ENCODE data around the gene DNAH6.

- TF ChIP-seq CTCF (IDR thresholded peaks at IDR 0.05; ENCODE audit: low read depth, low read length) (no peak), EZH2phosphoT487 (IDR thresholded peaks at IDR 0.05; ENCODE audit: low read depth) (no peak)
These were observed 24.6 kb upstream of the DNAH6 start for GRCh38 chr2:84491741-84492140.

Measured in OCI-LY3 (cell line).